C4-2B (cell line): ENCODE data around the gene ZDHHC14.

Experiments used
- H3K27ac ChIP-seq: fragments of 450-650 bp; 2 replicates; pipeline ENCODE4 v1.5.1; 2017
- ZFX ChIP-seq: fragments of 450-650 bp; IDR thresholded peaks from 2 replicates; pipeline ENCODE4 v1.6.1; 2017
- TF ChIP-seq, protein P1 (sequence below): fragments of 450-650 bp; conservative IDR thresholded peaks from 2 replicates; pipeline ENCODE4 v1.5.1; 2017; ENCODE audit warnings: mild to moderate bottlenecking

Gene ZDHHC14

DNA sequence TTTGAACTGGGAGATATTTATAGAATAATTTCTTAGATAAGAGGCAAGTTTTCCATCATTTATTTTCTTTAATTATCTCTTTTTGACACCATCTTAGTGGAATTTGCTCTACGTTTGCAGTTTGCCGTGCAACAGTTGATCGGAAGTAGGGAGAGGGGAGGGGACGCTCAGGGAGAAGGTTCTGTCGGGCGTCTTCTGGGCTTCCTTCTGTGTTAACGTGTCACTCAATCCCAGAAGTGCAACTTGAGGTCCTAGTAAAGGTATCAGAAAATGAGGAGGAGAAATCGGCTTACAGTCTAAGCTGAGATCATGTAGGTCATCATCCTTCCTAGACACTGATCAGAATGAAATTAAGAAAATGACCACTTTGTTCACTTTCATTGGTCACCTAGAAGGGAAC is 293.1 kb downstream of the ZDHHC14 start:
- H3K27ac ChIP-seq, result no peak overlapping the region
- TF ChIP-seq, protein P1, sequence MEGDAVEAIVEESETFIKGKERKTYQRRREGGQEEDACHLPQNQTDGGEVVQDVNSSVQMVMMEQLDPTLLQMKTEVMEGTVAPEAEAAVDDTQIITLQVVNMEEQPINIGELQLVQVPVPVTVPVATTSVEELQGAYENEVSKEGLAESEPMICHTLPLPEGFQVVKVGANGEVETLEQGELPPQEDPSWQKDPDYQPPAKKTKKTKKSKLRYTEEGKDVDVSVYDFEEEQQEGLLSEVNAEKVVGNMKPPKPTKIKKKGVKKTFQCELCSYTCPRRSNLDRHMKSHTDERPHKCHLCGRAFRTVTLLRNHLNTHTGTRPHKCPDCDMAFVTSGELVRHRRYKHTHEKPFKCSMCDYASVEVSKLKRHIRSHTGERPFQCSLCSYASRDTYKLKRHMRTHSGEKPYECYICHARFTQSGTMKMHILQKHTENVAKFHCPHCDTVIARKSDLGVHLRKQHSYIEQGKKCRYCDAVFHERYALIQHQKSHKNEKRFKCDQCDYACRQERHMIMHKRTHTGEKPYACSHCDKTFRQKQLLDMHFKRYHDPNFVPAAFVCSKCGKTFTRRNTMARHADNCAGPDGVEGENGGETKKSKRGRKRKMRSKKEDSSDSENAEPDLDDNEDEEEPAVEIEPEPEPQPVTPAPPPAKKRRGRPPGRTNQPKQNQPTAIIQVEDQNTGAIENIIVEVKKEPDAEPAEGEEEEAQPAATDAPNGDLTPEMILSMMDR, result no peak
- no peak for TF ChIP-seq ZFX

DNA sequence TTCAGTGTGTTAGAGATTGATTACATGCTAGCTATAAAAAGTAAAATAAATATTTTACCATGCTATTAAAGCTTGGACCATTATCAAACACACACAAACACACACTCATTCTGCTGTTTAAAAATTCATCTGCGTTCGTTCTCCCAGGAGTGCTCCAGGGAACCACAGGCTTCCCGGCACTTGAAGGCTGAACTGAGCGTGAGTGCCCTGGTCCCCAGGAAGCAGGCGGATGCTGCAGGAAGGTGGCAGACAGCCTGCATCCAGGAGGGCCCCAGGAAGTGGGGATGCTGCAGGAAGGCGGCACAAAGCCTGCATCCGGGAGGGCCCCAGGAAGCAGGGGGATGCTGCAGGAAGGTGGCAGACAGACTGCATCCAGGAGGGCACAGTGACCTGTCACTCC is 294.8 kb downstream of the ZDHHC14 start:
- H3K27ac ChIP-seq, result no peak overlapping the region
- TF ChIP-seq, protein P1, result no peak
- no peak for TF ChIP-seq ZFX

DNA sequence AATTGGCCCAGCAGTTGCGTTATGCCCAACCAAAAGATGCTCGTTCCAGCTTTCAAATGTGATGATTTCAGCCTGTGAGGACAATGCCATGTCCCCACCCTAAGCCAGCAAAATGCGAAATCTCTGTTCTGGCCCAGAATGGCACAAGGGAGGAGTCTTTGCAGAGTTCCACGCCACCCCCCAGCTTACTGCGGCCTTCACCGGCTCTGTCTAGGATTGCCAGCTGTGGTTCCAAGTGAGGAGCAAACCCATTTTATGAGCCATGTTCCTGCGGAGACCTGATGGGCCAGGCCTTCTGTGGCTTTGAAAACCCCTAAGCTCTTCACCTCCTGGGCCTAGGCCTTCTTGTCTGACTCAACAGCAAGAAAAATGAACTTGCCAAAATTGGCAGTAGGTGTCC is 295.3 kb downstream of the ZDHHC14 start:
- H3K27ac ChIP-seq, result no peak overlapping the region
- TF ChIP-seq ZFX, result no peak
- TF ChIP-seq, protein P1, result no peak

DNA sequence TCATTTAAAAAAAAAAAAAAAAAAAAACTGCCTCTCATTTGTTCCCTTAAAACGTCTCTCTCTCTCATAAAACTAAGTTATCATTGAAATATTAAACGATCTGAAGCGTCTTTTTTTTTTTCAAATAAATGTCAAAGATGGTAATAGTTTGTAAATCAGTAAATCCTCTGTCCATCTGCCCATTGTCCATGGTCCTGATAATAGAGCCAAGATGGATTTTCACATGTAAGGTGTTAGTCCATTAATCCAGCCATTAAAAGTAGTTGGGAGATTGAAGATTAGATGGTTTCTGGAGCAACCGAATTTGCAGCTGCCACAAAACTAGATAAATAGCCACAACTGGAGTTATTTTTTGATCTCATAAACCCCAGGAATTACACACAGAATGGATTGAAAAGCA is 296.2 kb downstream of the ZDHHC14 start:
- H3K27ac ChIP-seq, result no peak overlapping the region
- TF ChIP-seq ZFX, result no peak
- TF ChIP-seq, protein P1, result no peak

DNA sequence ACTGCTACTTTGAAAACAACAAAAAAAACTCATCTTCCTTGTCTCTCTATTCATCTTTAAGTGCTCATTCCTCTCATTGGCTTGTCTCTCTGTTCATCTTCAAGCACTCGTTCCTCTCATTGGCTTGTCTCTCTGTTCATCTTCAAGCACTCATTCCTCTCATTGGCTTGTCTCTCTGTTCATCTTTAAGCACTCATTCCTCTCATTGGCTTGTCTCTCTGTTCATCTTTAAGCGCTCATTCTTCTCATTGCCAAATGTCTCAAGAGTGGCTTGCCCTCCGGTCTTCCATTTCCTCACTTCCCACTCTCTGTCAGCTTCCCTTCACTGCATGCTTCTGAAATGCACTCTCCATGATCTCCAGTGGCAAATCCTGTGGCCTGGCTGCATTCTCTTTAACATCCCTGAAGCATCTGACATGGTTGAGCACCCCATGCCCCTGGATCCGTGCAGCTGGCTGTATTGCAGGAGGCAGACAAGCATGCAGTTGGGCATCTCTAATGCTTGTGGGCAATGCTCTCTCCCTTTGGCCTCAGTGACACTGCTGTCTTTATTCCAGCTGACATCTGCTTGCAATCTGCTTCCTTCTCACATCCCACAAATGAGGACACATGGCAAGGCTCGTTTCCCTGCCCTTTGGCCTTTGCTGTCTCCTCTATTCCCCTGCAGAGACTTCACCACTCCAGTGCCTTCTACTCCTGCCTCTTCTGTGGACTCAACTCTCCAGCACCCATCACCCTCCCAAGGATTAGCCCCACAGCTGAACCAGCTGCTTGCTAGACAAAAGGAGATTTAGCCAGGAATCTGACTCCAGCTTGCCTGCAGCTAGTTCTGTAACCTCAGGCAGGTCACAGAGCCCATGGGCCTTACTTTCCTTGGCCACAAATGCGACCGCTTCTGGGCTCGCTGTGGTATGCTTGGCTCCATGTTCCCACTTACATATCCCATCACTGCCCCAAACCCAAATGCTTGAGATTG is 298.9 kb downstream of the ZDHHC14 start:
- TF ChIP-seq ZFX, result no peak
- TF ChIP-seq, protein P1, result no peak

DNA sequence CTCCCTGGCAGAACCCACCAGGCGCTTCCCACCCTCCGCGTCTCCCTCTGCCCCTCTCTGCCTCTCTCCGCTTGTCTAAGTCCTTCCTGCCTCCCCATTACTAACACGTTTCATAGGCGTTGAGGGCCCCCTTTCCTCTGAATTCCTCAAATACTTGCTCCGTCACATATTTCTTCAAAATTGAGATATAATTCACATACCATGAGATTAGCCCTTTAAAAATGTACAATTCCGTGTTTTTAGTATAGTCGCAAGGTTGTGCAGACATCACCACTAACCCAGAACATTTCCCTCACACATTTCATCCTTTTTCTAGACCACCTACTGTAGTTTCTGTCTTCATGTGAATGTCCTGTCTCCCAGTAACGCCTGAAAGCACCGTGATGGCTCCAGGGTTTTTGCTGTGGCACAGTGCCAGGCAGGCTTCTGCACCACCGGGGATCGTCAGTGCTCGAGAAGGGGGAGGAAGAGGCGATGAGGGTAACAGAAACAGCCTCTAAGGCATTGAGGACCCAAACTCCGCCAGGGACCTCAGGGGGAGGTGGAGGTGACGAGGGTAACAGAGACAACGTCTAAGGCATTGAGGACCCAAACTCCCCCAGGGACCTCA is 300.2 kb downstream of the ZDHHC14 start:
- no peak for TF ChIP-seq ZFX
- TF ChIP-seq, protein P1, result no peak
- H3K27ac ChIP-seq, result no peak overlapping the region

More for the DNA sequence above, 298.9 kb downstream of the ZDHHC14 start:
- H3K27ac ChIP-seq, result no peak overlapping the region

DNA sequence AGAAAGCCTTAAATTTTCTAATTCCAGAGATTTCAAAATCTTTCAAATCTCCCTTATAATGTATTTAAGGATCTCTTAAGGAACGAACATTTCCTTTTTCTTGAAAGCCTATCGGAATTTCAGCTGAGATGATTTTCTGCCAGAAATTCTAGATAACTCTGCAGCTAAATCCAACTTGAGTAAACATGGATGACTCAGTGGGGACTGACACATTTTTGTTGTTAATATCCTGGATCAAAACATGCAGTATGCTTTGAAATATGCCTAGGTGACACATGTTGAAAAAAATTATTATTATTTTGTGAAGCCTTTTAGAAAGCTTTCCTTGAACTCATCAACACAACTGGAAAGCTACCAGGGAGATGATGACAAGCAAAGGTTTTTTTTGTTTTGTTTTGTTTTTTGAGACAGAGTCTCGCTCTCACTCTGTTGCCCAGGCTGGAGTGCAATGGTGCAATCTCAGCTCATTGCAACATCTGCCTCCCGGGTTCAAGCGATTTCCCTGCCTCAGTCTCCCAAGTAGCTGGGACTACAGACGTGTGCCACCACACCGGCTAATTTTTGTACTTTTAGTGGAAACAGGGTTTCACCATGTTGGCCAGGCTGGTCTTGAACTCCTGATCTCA is 302.0 kb downstream of the ZDHHC14 start:
- no peak overlapping the region for H3K27ac ChIP-seq
- TF ChIP-seq, protein P1, result no peak
- TF ChIP-seq ZFX, result no peak
